A673 (cell line): ENCODE results near the gene PPP1R13B.

Source experiments
- EZH2 ChIP-seq: fragments of 200-600 bp; sonication (generic); IDR thresholded peaks from 2 replicates; pipeline ENCODE4 v1.6.1; 2017; ENCODE audit warnings: borderline replicate concordance, low read depth, mild to moderate bottlenecking, mixed read lengths, antibody characterized with exemption, low read length; ENCODE audit not compliant: poor library complexity, severe bottlenecking
- TF ChIP-seq, protein P1 (sequence below): fragments of 300-800, 200-600 bp; sonication (generic); conservative IDR thresholded peaks from 2 replicates; pipeline ENCODE4 v1.5.1; 2017; ENCODE audit warnings: low read depth, mild to moderate bottlenecking, antibody characterized with exemption, low read length, moderate library complexity, mixed read lengths

DNA sequence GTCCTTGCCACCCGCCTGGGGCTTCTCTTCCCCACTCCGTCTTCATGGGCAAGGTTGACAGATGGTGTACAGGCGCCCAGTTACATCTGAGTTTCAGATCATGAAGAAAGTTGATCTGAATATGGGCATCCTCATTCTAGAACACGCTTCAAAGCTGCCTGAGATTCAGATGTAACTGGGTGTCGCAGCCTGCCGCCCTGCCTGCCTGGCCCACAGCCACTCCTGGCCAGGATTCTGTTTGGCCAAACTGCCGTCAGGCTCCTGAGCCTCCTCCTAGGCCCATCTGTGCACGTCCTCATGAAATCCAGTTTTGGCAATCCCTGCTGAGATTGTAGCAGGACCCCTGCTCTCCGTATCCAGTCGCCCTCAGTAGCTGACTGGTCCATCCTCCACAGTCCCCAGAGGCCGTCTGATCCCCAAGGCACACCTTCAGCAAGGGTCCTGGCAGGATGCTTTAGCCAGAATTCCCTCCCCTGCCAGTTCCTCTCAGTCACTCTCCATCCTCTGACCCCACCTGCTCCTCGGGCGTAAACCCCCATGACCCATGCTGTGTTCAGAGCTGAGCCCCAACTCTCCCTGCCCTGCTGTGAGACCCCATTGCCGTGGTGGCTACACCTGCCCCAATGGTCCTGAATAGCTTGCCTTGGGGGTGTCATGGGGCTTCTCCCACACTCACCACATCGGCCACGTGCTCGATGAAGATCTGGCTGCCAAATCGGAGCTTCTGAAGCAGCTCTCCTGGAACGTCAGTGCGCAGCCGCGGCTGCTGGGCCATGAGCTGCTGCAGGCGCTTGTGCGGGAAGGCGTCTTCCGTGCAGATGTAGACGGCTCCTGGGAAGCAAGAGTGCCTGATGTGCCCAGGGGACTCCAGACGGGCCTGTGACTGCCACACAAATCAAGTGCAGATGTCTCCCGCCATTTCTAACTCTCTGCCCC lies 144.6 kb downstream of the PPP1R13B start:
- no peak for TF ChIP-seq EZH2
- TF ChIP-seq, protein P1, sequence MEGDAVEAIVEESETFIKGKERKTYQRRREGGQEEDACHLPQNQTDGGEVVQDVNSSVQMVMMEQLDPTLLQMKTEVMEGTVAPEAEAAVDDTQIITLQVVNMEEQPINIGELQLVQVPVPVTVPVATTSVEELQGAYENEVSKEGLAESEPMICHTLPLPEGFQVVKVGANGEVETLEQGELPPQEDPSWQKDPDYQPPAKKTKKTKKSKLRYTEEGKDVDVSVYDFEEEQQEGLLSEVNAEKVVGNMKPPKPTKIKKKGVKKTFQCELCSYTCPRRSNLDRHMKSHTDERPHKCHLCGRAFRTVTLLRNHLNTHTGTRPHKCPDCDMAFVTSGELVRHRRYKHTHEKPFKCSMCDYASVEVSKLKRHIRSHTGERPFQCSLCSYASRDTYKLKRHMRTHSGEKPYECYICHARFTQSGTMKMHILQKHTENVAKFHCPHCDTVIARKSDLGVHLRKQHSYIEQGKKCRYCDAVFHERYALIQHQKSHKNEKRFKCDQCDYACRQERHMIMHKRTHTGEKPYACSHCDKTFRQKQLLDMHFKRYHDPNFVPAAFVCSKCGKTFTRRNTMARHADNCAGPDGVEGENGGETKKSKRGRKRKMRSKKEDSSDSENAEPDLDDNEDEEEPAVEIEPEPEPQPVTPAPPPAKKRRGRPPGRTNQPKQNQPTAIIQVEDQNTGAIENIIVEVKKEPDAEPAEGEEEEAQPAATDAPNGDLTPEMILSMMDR = no peak
